RWPE2 (cell line): ENCODE measurements around the gene CACNA2D3.

Experiments used
- ATAC-seq: fragments of 200-7000 bp; cut with Tn5 transposase; 3 replicates; pipeline ENCODE4 v1.9.1; 2021; ENCODE audit warnings: low read depth
- DNase-seq: peaks from one replicate; pipeline ENCODE4 v3.0.0-alpha.2; 2020; ENCODE audit warnings: low spot score
- H3K27ac ChIP-seq: fragments of 450-650 bp; 2 replicates; pipeline ENCODE4 v1.5.1; 2017; ENCODE audit warnings: mild to moderate bottlenecking; ENCODE audit not compliant: poor library complexity, severe bottlenecking
- H3K27me3 ChIP-seq: fragments of 250-450 bp; sonication (Bioruptor Pico); 2 replicates; pipeline ENCODE4 v1.5.1; 2021; ENCODE audit warnings: mild to moderate bottlenecking, moderate library complexity; ENCODE audit not compliant: insufficient read depth, poor library complexity, severe bottlenecking
- H3K36me3 ChIP-seq: fragments of 250-450 bp; sonication (Bioruptor Pico); 2 replicates; pipeline ENCODE4 v1.5.1; 2020; ENCODE audit warnings: low read depth, mild to moderate bottlenecking, moderate library complexity
- H3K4me1 ChIP-seq: fragments of 250-450 bp; sonication (Bioruptor Pico); 2 replicates; pipeline ENCODE4 v1.5.1; 2021; ENCODE audit warnings: mild to moderate bottlenecking, moderate library complexity; ENCODE audit not compliant: insufficient read depth, poor library complexity, severe bottlenecking
- H3K4me3 ChIP-seq: fragments of 250-450 bp; sonication (Bioruptor Pico); 2 replicates; pipeline ENCODE4 v1.5.1; 2021; ENCODE audit warnings: mild to moderate bottlenecking, moderate library complexity; ENCODE audit not compliant: severe bottlenecking
- H3K9me3 ChIP-seq: fragments of 250-450 bp; sonication (Bioruptor Pico); 2 replicates; pipeline ENCODE4 v1.5.1; 2021; ENCODE audit warnings: mild to moderate bottlenecking, moderate library complexity; ENCODE audit not compliant: severe bottlenecking
- TF ChIP-seq, protein P1 (sequence below): fragments of 450-650 bp; IDR thresholded peaks from one replicate; pipeline ENCODE4 v1.5.1; 2017; ENCODE audit warnings: mild to moderate bottlenecking, moderate library complexity; ENCODE audit not compliant: poor library complexity, severe bottlenecking

Gene CACNA2D3

DNA sequence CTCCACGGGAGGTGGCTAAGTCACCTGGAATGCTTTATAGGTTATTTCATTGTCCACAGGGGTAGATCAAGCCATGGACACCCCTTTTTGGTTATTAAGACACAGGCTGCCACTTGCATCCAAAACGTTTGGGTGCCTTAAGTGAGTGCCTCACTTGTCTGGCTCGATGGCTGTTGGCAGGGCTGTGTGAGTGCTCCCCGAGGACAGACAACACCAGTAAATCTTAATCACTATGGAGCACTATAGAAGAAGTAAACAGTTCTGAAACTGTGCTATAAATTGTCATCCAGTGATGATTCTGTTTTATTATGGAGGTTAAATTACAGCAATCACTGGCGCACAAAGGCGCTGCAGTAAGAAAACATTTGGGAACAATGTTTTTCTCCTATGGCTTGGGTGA, 215.5 kb downstream of the CACNA2D3 start:
- no peak for DNase-seq

DNA sequence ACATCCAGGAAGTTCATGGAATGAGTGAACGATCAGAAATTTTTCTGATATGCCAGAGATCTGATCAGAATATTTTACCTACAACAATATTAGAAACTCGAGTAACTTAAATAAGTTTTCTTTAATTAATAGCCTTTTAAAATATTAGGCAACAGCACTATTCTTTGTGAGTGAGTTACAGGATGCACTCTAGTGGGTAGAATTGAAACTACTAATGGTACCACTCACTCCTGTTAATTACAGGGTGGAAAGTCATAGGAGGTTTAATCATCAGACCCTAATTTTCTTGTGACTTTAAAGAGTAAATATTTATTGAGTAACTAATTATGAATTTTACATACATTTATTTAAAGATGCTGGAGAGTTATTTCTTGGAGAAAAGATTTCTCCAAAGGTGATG, 217.3 kb downstream of the CACNA2D3 start:
- Histone ChIP-seq H3K27me3 (peaks cover 4% of the 10 kb centered on the region), H3K27ac (no peak overlapping the region), H3K9me3 (no peaks in the 10 kb centered on the region), H3K4me1 (no peaks in the 10 kb centered on the region), H3K4me3 (no peak overlapping the region), H3K36me3 (no peaks in the 10 kb centered on the region)
- TF ChIP-seq, protein P1, sequence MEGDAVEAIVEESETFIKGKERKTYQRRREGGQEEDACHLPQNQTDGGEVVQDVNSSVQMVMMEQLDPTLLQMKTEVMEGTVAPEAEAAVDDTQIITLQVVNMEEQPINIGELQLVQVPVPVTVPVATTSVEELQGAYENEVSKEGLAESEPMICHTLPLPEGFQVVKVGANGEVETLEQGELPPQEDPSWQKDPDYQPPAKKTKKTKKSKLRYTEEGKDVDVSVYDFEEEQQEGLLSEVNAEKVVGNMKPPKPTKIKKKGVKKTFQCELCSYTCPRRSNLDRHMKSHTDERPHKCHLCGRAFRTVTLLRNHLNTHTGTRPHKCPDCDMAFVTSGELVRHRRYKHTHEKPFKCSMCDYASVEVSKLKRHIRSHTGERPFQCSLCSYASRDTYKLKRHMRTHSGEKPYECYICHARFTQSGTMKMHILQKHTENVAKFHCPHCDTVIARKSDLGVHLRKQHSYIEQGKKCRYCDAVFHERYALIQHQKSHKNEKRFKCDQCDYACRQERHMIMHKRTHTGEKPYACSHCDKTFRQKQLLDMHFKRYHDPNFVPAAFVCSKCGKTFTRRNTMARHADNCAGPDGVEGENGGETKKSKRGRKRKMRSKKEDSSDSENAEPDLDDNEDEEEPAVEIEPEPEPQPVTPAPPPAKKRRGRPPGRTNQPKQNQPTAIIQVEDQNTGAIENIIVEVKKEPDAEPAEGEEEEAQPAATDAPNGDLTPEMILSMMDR = no peak
- no peak for DNase-seq
- ATAC-seq = no peak

More for the DNA sequence above, 215.5 kb downstream of the CACNA2D3 start:
- TF ChIP-seq, protein P1 = no peak
- H3K36me3 ChIP-seq = no peaks in the 10 kb centered on the region
- no peaks in the 10 kb centered on the region for H3K4me1 ChIP-seq
- no peak overlapping the region for H3K27ac ChIP-seq
- H3K9me3 ChIP-seq = no peaks in the 10 kb centered on the region
- no peak overlapping the region for H3K4me3 ChIP-seq
- H3K27me3 ChIP-seq = peaks cover 4% of the 10 kb centered on the region
- no peak for ATAC-seq

GRCh38 chr3:54341811-54342210, 219.5 kb downstream of the CACNA2D3 start:
- Histone ChIP-seq H3K27me3 (peaks cover 4% of the 10 kb centered on the region), H3K36me3 (no peaks in the 10 kb centered on the region), H3K4me1 (no peaks in the 10 kb centered on the region), H3K4me3 (no peak overlapping the region), H3K27ac (no peak overlapping the region), H3K9me3 (no peaks in the 10 kb centered on the region)
- DNase-seq (no peak), ATAC-seq (no peak)
- TF ChIP-seq, protein P1 = no peak

- no peaks in the 10 kb centered on the region for H3K9me3 ChIP-seq
- H3K27me3 ChIP-seq = peaks cover 4% of the 10 kb centered on the region
- DNase-seq (no peak), ATAC-seq (no peak; the same call in 2 of the 3 replicates)
- no peak overlapping the region for H3K27ac ChIP-seq
- H3K36me3 ChIP-seq = no peaks in the 10 kb centered on the region
- TF ChIP-seq, protein P1 = no peak
- no peak overlapping the region for H3K4me3 ChIP-seq
- no peaks in the 10 kb centered on the region for H3K4me1 ChIP-seq
Observed at GRCh38 chr3:54342676-54343075, 220.3 kb downstream of the CACNA2D3 start.

DNA sequence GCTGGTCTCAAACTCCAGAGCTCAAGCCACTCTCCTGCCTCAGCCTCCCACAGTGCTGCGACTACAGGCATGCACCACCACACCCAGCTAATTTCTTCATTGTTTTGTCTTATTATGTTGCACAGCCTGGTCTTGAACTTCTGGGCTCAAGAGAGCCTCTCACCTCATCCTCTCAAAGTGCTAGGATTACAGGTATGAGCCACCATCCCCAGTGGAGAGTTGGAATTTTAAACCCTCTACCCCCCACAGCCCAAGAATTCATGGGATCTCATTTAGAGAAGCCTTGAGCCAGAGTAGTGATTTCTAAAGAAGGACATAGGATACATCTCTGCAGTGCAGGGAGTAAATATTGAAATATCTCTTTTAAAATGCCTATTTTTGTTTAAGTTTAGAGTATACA, 221.1 kb downstream of the CACNA2D3 start:
- no peak overlapping the region for H3K4me3 ChIP-seq
- ATAC-seq = no peak
- H3K27ac ChIP-seq = no peak overlapping the region
- no peaks in the 10 kb centered on the region for H3K4me1 ChIP-seq
- TF ChIP-seq, protein P1 = no peak
- no peak for DNase-seq
- H3K9me3 ChIP-seq = no peaks in the 10 kb centered on the region
- H3K27me3 ChIP-seq = peaks cover 4% of the 10 kb centered on the region
- no peaks in the 10 kb centered on the region for H3K36me3 ChIP-seq
